ENCODE results near the gene ESAM.

- peak in 3 of 4 donors; percentile 49 to 76 (median 71) for TF ChIP-seq POLR2AphosphoS5 (IDR thresholded peaks at IDR 0.05)
- TF ChIP-seq CTCF (IDR thresholded peaks at IDR 0.05), result no peak
- TF ChIP-seq POLR2A (IDR thresholded peaks at IDR 0.05), result no peak
Observed at GRCh38 chr11:124762105-124762623, at the start of gene ESAM.
